DOHH2 (cell line): ENCODE measurements around the gene EIF3M.

Source experiments
- H3F3A ChIP-seq: fragments of 200-600 bp; sonication (generic), shearing (Covaris generic); 2 replicates; pipeline ENCODE4 v1.6.0; 2016; ENCODE audit warnings: antibody characterized with exemption, mild to moderate bottlenecking; ENCODE audit not compliant: control insufficient read depth, insufficient read depth
- H3K27ac ChIP-seq: fragments of 200-600 bp; sonication (generic); 2 replicates; pipeline ENCODE4 v1.5.1; 2014; ENCODE audit warnings: low read depth, mild to moderate bottlenecking, low read length, moderate library complexity
- H3K27me3 ChIP-seq: fragments of 200-600 bp; sonication (generic); 2 replicates; pipeline ENCODE4 v1.6.1; 2014; ENCODE audit warnings: mild to moderate bottlenecking, low read length, mixed read lengths; ENCODE audit not compliant: control insufficient read depth
- H3K36me3 ChIP-seq: fragments of 200-600 bp; sonication (generic); 2 replicates; pipeline ENCODE4 v1.6.1; 2014; ENCODE audit warnings: mild to moderate bottlenecking, low read length, moderate library complexity, mixed read lengths; ENCODE audit not compliant: control insufficient read depth
- H3K4me1 ChIP-seq: fragments of 200-600 bp; sonication (generic); 2 replicates; pipeline ENCODE4 v1.6.1; 2014; ENCODE audit warnings: mild to moderate bottlenecking, low read length, mixed read lengths; ENCODE audit not compliant: control insufficient read depth
- H3K4me2 ChIP-seq: fragments of 200-600 bp; sonication (generic); 2 replicates; pipeline ENCODE4 v1.6.0; 2014; ENCODE audit warnings: mild to moderate bottlenecking, low read length, moderate library complexity
- H3K4me3 ChIP-seq: fragments of 200-600 bp; sonication (generic); 2 replicates; pipeline ENCODE4 v1.5.1; 2014; ENCODE audit warnings: mild to moderate bottlenecking, low read length, mixed read lengths
- H3K79me2 ChIP-seq: fragments of 200-600 bp; sonication (generic); 2 replicates; pipeline ENCODE4 v1.6.1; 2014; ENCODE audit warnings: mild to moderate bottlenecking, low read length, mixed read lengths; ENCODE audit not compliant: control insufficient read depth
- H3K9me2 ChIP-seq: fragments of 200-600 bp; sonication (generic); replicated peaks from 2 replicates; pipeline ENCODE4 v1.6.1; 2014; ENCODE audit warnings: mild to moderate bottlenecking, low read length, mixed read lengths; ENCODE audit not compliant: control insufficient read depth
- H3K9me3 ChIP-seq: fragments of 200-600 bp; sonication (generic); 2 replicates; pipeline ENCODE4 v1.6.1; 2014; ENCODE audit warnings: antibody characterized with exemption, low read length, mixed read lengths; ENCODE audit not compliant: control insufficient read depth, insufficient read depth
- H4K20me1 ChIP-seq: fragments of 200-600 bp; sonication (generic); 2 replicates; pipeline ENCODE4 v1.6.0; 2014; ENCODE audit warnings: low read depth, mild to moderate bottlenecking, antibody characterized with exemption, low read length, moderate library complexity; ENCODE audit not compliant: control insufficient read depth, insufficient read depth
- CTCF ChIP-seq: fragments of 200-600 bp; sonication (generic); IDR thresholded peaks from one replicate; pipeline ENCODE4 v1.5.1; 2014; ENCODE audit warnings: antibody characterized with exemption, mild to moderate bottlenecking, low read depth, low read length; ENCODE audit not compliant: poor library complexity, severe bottlenecking
- EZH2phosphoT487 ChIP-seq: fragments of 200-600 bp; sonication (generic); IDR thresholded peaks from 2 replicates; pipeline ENCODE4 v1.6.1; 2017; ENCODE audit warnings: borderline replicate concordance, mild to moderate bottlenecking, antibody characterized with exemption, low read length, moderate library complexity, mixed read lengths

The EIF3M gene

GRCh38 chr11:32573228-32573627, 10.4 kb upstream of the EIF3M start:
- Histone ChIP-seq H3K4me1 (no peaks in the 10 kb centered on the region), H3K9me3 (no peaks in the 10 kb centered on the region), H4K20me1 (no peaks in the 10 kb centered on the region), H3K4me3 (no peak overlapping the region), H3K79me2 (no peaks in the 10 kb centered on the region), H3F3A (no peaks in the 10 kb centered on the region), H3K4me2 (no peak overlapping the region), H3K27ac (no peak overlapping the region), H3K9me2 (no peaks in the 10 kb centered on the region), H3K36me3 (no peaks in the 10 kb centered on the region), H3K27me3 (0 out of 2 replicates have a peak, but pooled peaks cover 4% of the 10 kb centered on the region)
- TF ChIP-seq CTCF (no peak), EZH2phosphoT487 (no peak)

- Histone ChIP-seq H3K9me3 (no peaks in the 10 kb centered on the region), H3K4me2 (no peak overlapping the region), H3K9me2 (no peaks in the 10 kb centered on the region), H3K36me3 (no peaks in the 10 kb centered on the region), H3K27me3 (0 out of 2 replicates have a peak, but pooled peaks cover 4% of the 10 kb centered on the region), H3K4me1 (no peaks in the 10 kb centered on the region), H3K4me3 (no peak overlapping the region), H3F3A (no peaks in the 10 kb centered on the region), H3K27ac (no peak overlapping the region), H3K79me2 (no peaks in the 10 kb centered on the region), H4K20me1 (no peaks in the 10 kb centered on the region)
- TF ChIP-seq EZH2phosphoT487, result no peak
- TF ChIP-seq CTCF, result no peak
Observed at GRCh38 chr11:32574421-32574820, 9.2 kb upstream of the EIF3M start.

GRCh38 chr11:32575070-32575469, 8.6 kb upstream of the EIF3M start:
- H3F3A ChIP-seq, result no peaks in the 10 kb centered on the region
- H3K27ac ChIP-seq, result no peak overlapping the region
- no peaks in the 10 kb centered on the region for H3K9me2 ChIP-seq
- no peaks in the 10 kb centered on the region for H4K20me1 ChIP-seq
- no peaks in the 10 kb centered on the region for H3K79me2 ChIP-seq
- H3K36me3 ChIP-seq, result no peaks in the 10 kb centered on the region
- H3K9me3 ChIP-seq, result no peaks in the 10 kb centered on the region
- 0 out of 2 replicates have a peak, but pooled peaks cover 4% of the 10 kb centered on the region for H3K27me3 ChIP-seq
- no peak overlapping the region for H3K4me3 ChIP-seq
- no peaks in the 10 kb centered on the region for H3K4me1 ChIP-seq
- no peak overlapping the region for H3K4me2 ChIP-seq
- TF ChIP-seq CTCF (no peak), EZH2phosphoT487 (no peak)

- Histone ChIP-seq H3K9me3 (no peaks in the 10 kb centered on the region), H3K27me3 (0 out of 2 replicates have a peak, but pooled peaks cover 1% of the 10 kb centered on the region)
Observed at GRCh38 chr11:32576456-32576855, 7.2 kb upstream of the EIF3M start.

More at GRCh38 chr11:32576456-32576855, 7.2 kb upstream of the EIF3M start:
- H3K4me2 ChIP-seq, result no peak overlapping the region
- TF ChIP-seq EZH2phosphoT487, result no peak
- TF ChIP-seq CTCF, result no peak
- no peaks in the 10 kb centered on the region for H3K36me3 ChIP-seq
- H3K79me2 ChIP-seq, result no peaks in the 10 kb centered on the region
- no peak overlapping the region for H3K27ac ChIP-seq
- H3K4me1 ChIP-seq, result no peaks in the 10 kb centered on the region
- no peaks in the 10 kb centered on the region for H3K9me2 ChIP-seq
- H3F3A ChIP-seq, result no peaks in the 10 kb centered on the region
- H3K4me3 ChIP-seq, result no peak overlapping the region
- H4K20me1 ChIP-seq, result no peaks in the 10 kb centered on the region
